HT-29 (cell line): ENCODE results near the gene MT1H. TPM values are rescaled to one million over a fixed set of nuclear protein-coding genes. Genes with fewer than 3 reads are reported as not detected.
"Not testable (repeated sequence)": the region's sequence is repeated elsewhere in the genome, so short reads cannot be mapped to it uniquely, and the experiment has no call there.

Experiments
- DNase-seq: peaks from one replicate; pipeline ENCODE4 v3.0.0-alpha.2; 2015; ENCODE audit warnings: low spot score
- total RNA-seq: library from RNA; depleted of rRNA; stranded (reverse); fragments of >200 nt; shearing (Covaris generic); gene quantifications from 2 replicates; pipeline ENCODE4 v1.2.3, GENCODE V29; 2014

The MT1H gene
- total RNA-seq, 1 experiment from 2014 or later = not detected

- DNase-seq = no peak
Observed at GRCh38 chr16:56664506-56664905, 5.1 kb upstream of the MT1H start.

- not testable (repeated sequence) for DNase-seq
Observed at GRCh38 chr16:56665286-56666261, 4.0 kb upstream of the MT1H start.

GRCh38 chr16:56667581-56668571 lies 1.7 kb upstream of the MT1H start, which contains the start of gene MT1G:
MT1G (minus strand) TSS chr16:56668065; CDS start chr16:56667993, 72 bp downstream.
- DNase-seq = no peak

GRCh38 chr16:56669840-56670619 lies 416 bp downstream of the MT1H start:
- no peak for DNase-seq

- DNase-seq = no peak
Observed at GRCh38 chr16:56670620-56670934, 963 bp downstream of the MT1H start.

GRCh38 chr16:56671691-56672090 lies 2.1 kb downstream of the MT1H start:
- not testable (repeated sequence) for DNase-seq

GRCh38 chr16:56672171-56672570 lies 2.6 kb downstream of the MT1H start:
- DNase-seq = not testable (repeated sequence)

GRCh38 chr16:56672761-56673536 lies 3.3 kb downstream of the MT1H start:
- no peak for DNase-seq

GRCh38 chr16:56673921-56674320 lies 4.3 kb downstream of the MT1H start:
- DNase-seq = peak; percentile 55

GRCh38 chr16:56674570-56674969 lies 5.0 kb downstream of the MT1H start:
- not testable (repeated sequence) for DNase-seq

GRCh38 chr16:56675685-56676210 lies 6.1 kb downstream of the MT1H start:
- no peak for DNase-seq

- DNase-seq = no peak
Observed at GRCh38 chr16:56677474-56677873, 7.9 kb downstream of the MT1H start.

GRCh38 chr16:56679078-56679730 lies 9.6 kb downstream of the MT1H start:
- no peak for DNase-seq

GRCh38 chr16:56679818-56680217 lies 10.2 kb downstream of the MT1H start:
- no peak for DNase-seq

GRCh38 chr16:56681939-56682702 lies 12.5 kb downstream of the MT1H start, which contains the start of gene MT1X:
MT1X (plus strand) TSS chr16:56682470; CDS start chr16:56682541, 71 bp downstream.
- peak; percentile 90 for DNase-seq

- no peak for DNase-seq
Observed at GRCh38 chr16:56682703-56683397, 13.2 kb downstream of the MT1H start.

GRCh38 chr16:56683424-56684172 lies 14.0 kb downstream of the MT1H start:
- DNase-seq = no peak
